ENCODE data around the gene CCDC14. TPM values are rescaled to one million over a fixed set of nuclear protein-coding genes. Genes with fewer than 3 reads are reported as not detected.

CCDC14 gene
- total RNA-seq, 1 experiment from 2014 or later = 62.5 TPM

DNA sequence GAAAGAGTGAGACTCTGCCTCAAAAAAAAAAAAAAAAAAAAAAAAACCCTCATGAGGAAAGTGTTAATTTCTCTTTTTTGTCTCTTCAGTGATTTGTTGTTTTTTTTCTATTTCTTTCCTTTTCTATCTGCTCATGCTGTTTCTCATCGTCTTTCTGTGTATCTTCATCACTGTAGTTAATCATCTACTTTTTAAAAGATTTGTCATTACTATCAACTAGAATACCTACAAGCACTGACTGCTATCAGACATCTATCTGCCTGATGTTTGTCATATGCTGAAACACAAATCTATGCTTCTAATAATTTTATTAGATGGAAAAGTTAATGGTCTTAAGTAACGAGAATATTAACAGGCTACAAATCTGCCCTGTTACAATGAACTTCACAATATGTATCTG, 26.8 kb downstream of the CCDC14 start:
- H4K8ac ChIP-seq (replicated peaks; ENCODE audit: insufficient read length, low read depth, low read length) = no peak overlapping the region
- H3K27me3 ChIP-seq (ENCODE audit: insufficient read depth, low read length) = no peaks in the 10 kb centered on the region
- H2BK12ac ChIP-seq (ENCODE audit: insufficient read length, low read depth, low read length) = no peak overlapping the region
- no CpG with 5 or more reads among the region's 2 CpGs for WGBS (ENCODE audit: extremely low coverage, insufficient read length, low lambda C conversion rate)
- H4K20me1 ChIP-seq (ENCODE audit: control insufficient read depth, insufficient read depth, insufficient read length) = no peaks in the 10 kb centered on the region
- no peak overlapping the region for H3K56ac ChIP-seq (ENCODE audit: insufficient read length, low read depth, low read length)
- H2BK120ac ChIP-seq (ENCODE audit: low read depth, low read length, poor library complexity, severe bottlenecking) = no peak overlapping the region
- no peak overlapping the region for H2AFZ ChIP-seq (ENCODE audit: low read length)
- no peak overlapping the region for H3K9ac ChIP-seq (ENCODE audit: extremely low read depth, insufficient read length, low read length)
- Mint-ChIP-seq H3K27ac (no peak overlapping the region; a peak in 1 of 7 replicates), H3K27me3 (ENCODE audit: low read depth) (no peaks in the 10 kb centered on the region), H3K4me1 (no peaks in the 10 kb centered on the region), H3K9me3 (no peaks in the 10 kb centered on the region), H3K4me3 (no peak overlapping the region), H3K36me3 (ENCODE audit: insufficient read depth in 1 of 3, low read depth in 3 of 3) (peaks cover 6 to 59% (median 49%) of the 10 kb centered on the region in 3 experiments; a peak in 5 of 7 replicates)
- no peaks in the 10 kb centered on the region for H3K23me2 ChIP-seq (ENCODE audit: insufficient read length, low read depth, low read length, poor library complexity, severe bottlenecking)
- H3K18ac ChIP-seq (ENCODE audit: insufficient read length, low read depth, low read length) = no peak overlapping the region
- no peaks in the 10 kb centered on the region for H3K79me1 ChIP-seq (ENCODE audit: insufficient read depth, low read depth, low read length, poor library complexity, severe bottlenecking)
- TF ChIP-seq, protein P1, sequence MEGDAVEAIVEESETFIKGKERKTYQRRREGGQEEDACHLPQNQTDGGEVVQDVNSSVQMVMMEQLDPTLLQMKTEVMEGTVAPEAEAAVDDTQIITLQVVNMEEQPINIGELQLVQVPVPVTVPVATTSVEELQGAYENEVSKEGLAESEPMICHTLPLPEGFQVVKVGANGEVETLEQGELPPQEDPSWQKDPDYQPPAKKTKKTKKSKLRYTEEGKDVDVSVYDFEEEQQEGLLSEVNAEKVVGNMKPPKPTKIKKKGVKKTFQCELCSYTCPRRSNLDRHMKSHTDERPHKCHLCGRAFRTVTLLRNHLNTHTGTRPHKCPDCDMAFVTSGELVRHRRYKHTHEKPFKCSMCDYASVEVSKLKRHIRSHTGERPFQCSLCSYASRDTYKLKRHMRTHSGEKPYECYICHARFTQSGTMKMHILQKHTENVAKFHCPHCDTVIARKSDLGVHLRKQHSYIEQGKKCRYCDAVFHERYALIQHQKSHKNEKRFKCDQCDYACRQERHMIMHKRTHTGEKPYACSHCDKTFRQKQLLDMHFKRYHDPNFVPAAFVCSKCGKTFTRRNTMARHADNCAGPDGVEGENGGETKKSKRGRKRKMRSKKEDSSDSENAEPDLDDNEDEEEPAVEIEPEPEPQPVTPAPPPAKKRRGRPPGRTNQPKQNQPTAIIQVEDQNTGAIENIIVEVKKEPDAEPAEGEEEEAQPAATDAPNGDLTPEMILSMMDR (conservative IDR thresholded peaks at IDR 0.05) = no peak
- no peaks in the 10 kb centered on the region for H3K79me2 ChIP-seq (ENCODE audit: insufficient read depth, low read length)
- H4K5ac ChIP-seq (ENCODE audit: insufficient read length, low read depth, low read length) = no peak overlapping the region
- no peak overlapping the region for H2BK20ac ChIP-seq (ENCODE audit: low read depth, low read length, poor library complexity, severe bottlenecking)
- no peak for DNase-seq
- H3T11ph ChIP-seq (ENCODE audit: low read length) = no peak overlapping the region
- H3K4me1 ChIP-seq (ENCODE audit: insufficient read depth, low read length) = no peaks in the 10 kb centered on the region
- no peak overlapping the region for H4K91ac ChIP-seq (ENCODE audit: insufficient read length, low read depth, low read length)
- H3K27ac ChIP-seq (ENCODE audit: insufficient read length, low read depth, low read length) = no peak overlapping the region
- no peaks in the 10 kb centered on the region for H3K9me3 ChIP-seq (ENCODE audit: control insufficient read depth, low read depth, low read length)
- H2BK15ac ChIP-seq (ENCODE audit: low read depth, low read length) = no peak overlapping the region
- H3K4ac ChIP-seq (ENCODE audit: low read depth, low read length) = no peak overlapping the region
- H2AK5ac ChIP-seq (ENCODE audit: insufficient read length, low read length) = no peak overlapping the region
- no peak overlapping the region for H3K14ac ChIP-seq (ENCODE audit: insufficient read depth, low read length)
- H3K4me2 ChIP-seq (ENCODE audit: insufficient read depth, insufficient read length, low read length) = no peak overlapping the region
- H2BK5ac ChIP-seq (ENCODE audit: insufficient read length, low read length) = no peak overlapping the region
- no peak overlapping the region for H3K23ac ChIP-seq (ENCODE audit: insufficient read length, low read depth, low read length)

Data from H9 (cell line).